H9 (cell line): ENCODE measurements around the gene IDE. TPM values are rescaled to one million over a fixed set of nuclear protein-coding genes. Genes with fewer than 3 reads are reported as not detected.
A peak's percentile ranks its signal among the peaks of the same experiment; 100 is the strongest.

ENCODE experiments used
- DNase-seq: peaks from one replicate; pipeline ENCODE4 v3.0.0-alpha.2; 2017
- H2AFZ ChIP-seq: one replicate; pipeline ENCODE4 v1.6.1; 2013; ENCODE audit warnings: mild to moderate bottlenecking, low read length, control low read depth, moderate library complexity
- H2AK5ac ChIP-seq: 2 replicates; pipeline ENCODE4 v1.6.1; 2013; ENCODE audit warnings: low read length, control low read depth, mixed read lengths; ENCODE audit not compliant: insufficient read length
- H2BK120ac ChIP-seq: one replicate; pipeline ENCODE4 v1.6.1; 2013; ENCODE audit warnings: low read depth, mild to moderate bottlenecking, low read length, control low read depth, inconsistent platforms; ENCODE audit not compliant: poor library complexity, severe bottlenecking
- H2BK12ac ChIP-seq: 2 replicates; pipeline ENCODE4 v1.6.1; 2013; ENCODE audit warnings: low read length, control low read depth, mixed read lengths, low read depth; ENCODE audit not compliant: insufficient read length
- H2BK15ac ChIP-seq: 2 replicates; pipeline ENCODE4 v1.6.1; 2013; ENCODE audit warnings: low read depth, low read length, control low read depth
- H2BK20ac ChIP-seq: one replicate; pipeline ENCODE4 v1.6.1; 2013; ENCODE audit warnings: low read depth, mild to moderate bottlenecking, low read length, control low read depth, inconsistent platforms; ENCODE audit not compliant: poor library complexity, severe bottlenecking
- H2BK5ac ChIP-seq: 2 replicates; pipeline ENCODE4 v1.6.1; 2013; ENCODE audit warnings: low read length, control low read depth, mixed read lengths; ENCODE audit not compliant: insufficient read length
- H3K14ac ChIP-seq: 2 replicates; pipeline ENCODE4 v1.6.1; 2013; ENCODE audit warnings: low read length, control low read depth; ENCODE audit not compliant: insufficient read depth
- H3K18ac ChIP-seq: 2 replicates; pipeline ENCODE4 v1.6.1; 2013; ENCODE audit warnings: low read depth, mild to moderate bottlenecking, mixed read lengths, low read length, control low read depth; ENCODE audit not compliant: insufficient read length
- H3K23ac ChIP-seq: 2 replicates; pipeline ENCODE4 v1.6.1; 2013; ENCODE audit warnings: low read length, control low read depth, mixed read lengths, low read depth; ENCODE audit not compliant: insufficient read length
- H3K23me2 ChIP-seq: 2 replicates; pipeline ENCODE4 v1.6.1; 2013; ENCODE audit warnings: low read depth, mild to moderate bottlenecking, mixed read lengths, low read length, control low read depth; ENCODE audit not compliant: insufficient read length, poor library complexity, severe bottlenecking
- H3K27ac ChIP-seq: 2 replicates; pipeline ENCODE4 v1.5.1; 2013; ENCODE audit warnings: low read length, control low read depth, mixed read lengths, low read depth; ENCODE audit not compliant: insufficient read length
- H3K27me3 ChIP-seq: 2 replicates; pipeline ENCODE4 v1.6.1; 2013; ENCODE audit warnings: low read length, control low read depth, inconsistent platforms; ENCODE audit not compliant: insufficient read depth
- H3K4ac ChIP-seq: 2 replicates; pipeline ENCODE4 v1.6.1; 2013; ENCODE audit warnings: low read depth, mild to moderate bottlenecking, control low read depth, inconsistent platforms, low read length, moderate library complexity
- H3K4me1 ChIP-seq: 2 replicates; pipeline ENCODE4 v1.6.1; 2013; ENCODE audit warnings: low read length, control low read depth, inconsistent platforms; ENCODE audit not compliant: insufficient read depth
- H3K4me2 ChIP-seq: 2 replicates; pipeline ENCODE4 v1.6.1; 2013; ENCODE audit warnings: low read length, control low read depth, mixed read lengths; ENCODE audit not compliant: insufficient read length, insufficient read depth
- H3K56ac ChIP-seq: 2 replicates; pipeline ENCODE4 v1.6.1; 2013; ENCODE audit warnings: low read depth, mild to moderate bottlenecking, mixed read lengths, low read length, control low read depth; ENCODE audit not compliant: insufficient read length
- H3K79me1 ChIP-seq: 2 replicates; pipeline ENCODE4 v1.6.1; 2013; ENCODE audit warnings: low read depth, mild to moderate bottlenecking, moderate library complexity, low read length, control low read depth, inconsistent platforms; ENCODE audit not compliant: insufficient read depth, poor library complexity, severe bottlenecking
- H3K79me2 ChIP-seq: 2 replicates; pipeline ENCODE4 v1.6.1; 2013; ENCODE audit warnings: low read length, control low read depth, inconsistent platforms; ENCODE audit not compliant: insufficient read depth
- H3K9ac ChIP-seq: 2 replicates; pipeline ENCODE4 v1.6.1; 2013; ENCODE audit warnings: low read length, control low read depth, mixed read lengths; ENCODE audit not compliant: insufficient read length; ENCODE audit errors: extremely low read depth
- H3K9me3 ChIP-seq: one replicate; pipeline ENCODE4 v1.6.1; 2013; ENCODE audit warnings: low read depth, low read length, inconsistent platforms; ENCODE audit not compliant: control insufficient read depth
- H3T11ph ChIP-seq: one replicate; pipeline ENCODE4 v1.6.1; 2013; ENCODE audit warnings: mild to moderate bottlenecking, low read length, control low read depth, inconsistent platforms
- H4K20me1 ChIP-seq: one replicate; pipeline ENCODE4 v1.6.1; 2013; ENCODE audit not compliant: control insufficient read depth, insufficient read length, insufficient read depth
- H4K5ac ChIP-seq: 2 replicates; pipeline ENCODE4 v1.6.1; 2013; ENCODE audit warnings: low read depth, mild to moderate bottlenecking, mixed read lengths, low read length, control low read depth; ENCODE audit not compliant: insufficient read length
- H4K8ac ChIP-seq: replicated peaks from 2 replicates; pipeline ENCODE4 v1.6.1; 2013; ENCODE audit warnings: low read length, control low read depth, mixed read lengths, low read depth; ENCODE audit not compliant: insufficient read length
- H4K91ac ChIP-seq: 2 replicates; pipeline ENCODE4 v1.6.1; 2013; ENCODE audit warnings: low read depth, mild to moderate bottlenecking, moderate library complexity, mixed read lengths, low read length, control low read depth; ENCODE audit not compliant: insufficient read length
- H3K27ac Mint-ChIP-seq, 3 experiments: 2 replicates in 2 of 3; 3 replicates in 1 of 3; pipeline ENCODE4 v1.8.0; 2020 to 2021; ENCODE audit warnings: mixed read lengths in 3 of 3, mild to moderate bottlenecking in 1 of 3, moderate library complexity in 1 of 3
- H3K27me3 Mint-ChIP-seq: 2 replicates; pipeline ENCODE4 v1.8.0; 2021; ENCODE audit warnings: low read depth, mild to moderate bottlenecking, moderate library complexity, mixed read lengths
- H3K36me3 Mint-ChIP-seq, 3 experiments: 2 replicates in 2 of 3; 3 replicates in 1 of 3; pipeline ENCODE4 v1.8.0; 2020 to 2021; ENCODE audit warnings: low read depth in 3 of 3, mixed read lengths in 3 of 3; ENCODE audit not compliant: insufficient read depth in 1 of 3
- H3K4me1 Mint-ChIP-seq, 2 experiments: 2 replicates each; pipeline ENCODE4 v1.8.0; 2020; ENCODE audit warnings: mixed read lengths in 2 of 2
- H3K4me3 Mint-ChIP-seq, 2 experiments: 2 replicates in 1 of 2; 3 replicates in 1 of 2; pipeline ENCODE4 v1.8.0; 2020 to 2021; ENCODE audit warnings: mild to moderate bottlenecking in 2 of 2, mixed read lengths in 2 of 2, moderate library complexity in 1 of 2
- H3K9me3 Mint-ChIP-seq, 2 experiments: 2 replicates in 1 of 2; 3 replicates in 1 of 2; pipeline ENCODE4 v1.8.0; 2020; ENCODE audit warnings: mild to moderate bottlenecking in 2 of 2, mixed read lengths in 2 of 2, moderate library complexity in 1 of 2
- WGBS: extraction: QIAGEN DNeasy Blood & Tissue Kit; methylation state at CpG from one replicate; pipeline ENCODE4 v1.1.7; 2013; ENCODE audit warnings: missing lambda C conversion rate, low lambda C conversion rate, mixed read lengths; ENCODE audit not compliant: insufficient read length; ENCODE audit errors: extremely low coverage; 5-methylcytosine and 5-hydroxymethylcytosine counted together
- total RNA-seq: library from RNA; stranded (reverse); gene quantifications from 2 replicates; pipeline ENCODE4 v1.2.1, GENCODE V29; 2021
- TF ChIP-seq, protein P1 (sequence below): fragments of 200-600 bp; sonication (generic); conservative IDR thresholded peaks from 3 replicates; pipeline ENCODE4 v1.8.0; 2021; ENCODE audit warnings: antibody characterized with exemption, mild to moderate bottlenecking

The IDE gene
- total RNA-seq, 1 experiment from 2014 or later = 48.9 TPM

DNA sequence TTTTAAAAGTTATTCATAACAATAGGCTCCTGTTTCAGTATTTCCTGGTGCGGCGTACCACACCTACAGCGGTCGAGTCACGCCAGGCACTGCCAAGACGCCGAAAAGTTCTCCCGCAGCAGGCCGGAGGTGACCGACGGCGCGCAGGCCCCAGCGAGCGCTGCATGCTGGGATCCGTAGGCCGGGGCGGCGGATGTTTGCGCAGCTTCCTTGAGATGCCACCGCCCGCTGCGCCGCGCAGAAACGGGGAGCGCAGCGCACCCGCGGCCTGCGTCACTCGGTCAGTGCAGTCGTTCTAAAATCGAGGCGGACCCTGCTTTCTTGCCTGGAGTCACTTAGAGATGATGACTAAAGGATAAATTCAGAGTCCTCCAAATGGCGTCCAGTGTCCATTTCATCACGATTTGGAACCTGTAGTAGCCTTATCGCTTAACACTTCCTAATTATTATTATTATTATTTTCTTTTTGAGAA is 17.7 kb upstream of the IDE start:
- no peaks in the 10 kb centered on the region for H4K20me1 ChIP-seq
- no peak overlapping the region for H2AK5ac ChIP-seq
- WGBS = no CpG with 5 or more reads among the region's 38 CpGs
- no peak overlapping the region for H2BK5ac ChIP-seq
- H2BK120ac ChIP-seq = peak overlapping the region; percentile 38
- Mint-ChIP-seq H3K36me3 (peaks cover 0 to 5% (median 0%) of the 10 kb centered on the region in 3 experiments; a peak in 2 of 7 replicates), H3K27ac (peak overlapping the region; percentile 88 to 98 (median 94)), H3K4me3 (peak overlapping the region; percentile 96), H3K4me1 (peaks cover 35 to 45% of the 10 kb centered on the region in 2 experiments), H3K27me3 (no peaks in the 10 kb centered on the region; the same call in 1 of the 2 replicates), H3K9me3 (no peaks in the 10 kb centered on the region)
- H3K14ac ChIP-seq = no peak overlapping the region
- H4K91ac ChIP-seq = no peak overlapping the region
- TF ChIP-seq, protein P1, sequence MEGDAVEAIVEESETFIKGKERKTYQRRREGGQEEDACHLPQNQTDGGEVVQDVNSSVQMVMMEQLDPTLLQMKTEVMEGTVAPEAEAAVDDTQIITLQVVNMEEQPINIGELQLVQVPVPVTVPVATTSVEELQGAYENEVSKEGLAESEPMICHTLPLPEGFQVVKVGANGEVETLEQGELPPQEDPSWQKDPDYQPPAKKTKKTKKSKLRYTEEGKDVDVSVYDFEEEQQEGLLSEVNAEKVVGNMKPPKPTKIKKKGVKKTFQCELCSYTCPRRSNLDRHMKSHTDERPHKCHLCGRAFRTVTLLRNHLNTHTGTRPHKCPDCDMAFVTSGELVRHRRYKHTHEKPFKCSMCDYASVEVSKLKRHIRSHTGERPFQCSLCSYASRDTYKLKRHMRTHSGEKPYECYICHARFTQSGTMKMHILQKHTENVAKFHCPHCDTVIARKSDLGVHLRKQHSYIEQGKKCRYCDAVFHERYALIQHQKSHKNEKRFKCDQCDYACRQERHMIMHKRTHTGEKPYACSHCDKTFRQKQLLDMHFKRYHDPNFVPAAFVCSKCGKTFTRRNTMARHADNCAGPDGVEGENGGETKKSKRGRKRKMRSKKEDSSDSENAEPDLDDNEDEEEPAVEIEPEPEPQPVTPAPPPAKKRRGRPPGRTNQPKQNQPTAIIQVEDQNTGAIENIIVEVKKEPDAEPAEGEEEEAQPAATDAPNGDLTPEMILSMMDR = no peak
- no peak overlapping the region; the same call in 1 of the 2 replicates for H3K4ac ChIP-seq
- no peak overlapping the region for H3K23ac ChIP-seq
- peak overlapping the region; percentile 67 for H2AFZ ChIP-seq
- no peak overlapping the region for H2BK15ac ChIP-seq
- H4K8ac ChIP-seq = no peak overlapping the region
- peak; percentile 93 for DNase-seq
- no peaks in the 10 kb centered on the region for H3K9me3 ChIP-seq
- no peaks in the 10 kb centered on the region for H3K4me1 ChIP-seq
- H3K79me2 ChIP-seq = peaks cover 29% of the 10 kb centered on the region
- no peak overlapping the region for H3T11ph ChIP-seq
- no peak overlapping the region for H4K5ac ChIP-seq
- H3K27me3 ChIP-seq = no peaks in the 10 kb centered on the region
- H3K56ac ChIP-seq = no peak overlapping the region
- H2BK20ac ChIP-seq = no peak overlapping the region
- H3K9ac ChIP-seq = peak overlapping the region; percentile 30
- peaks cover 11% of the 10 kb centered on the region for H3K23me2 ChIP-seq
- H2BK12ac ChIP-seq = no peak overlapping the region
- peak overlapping the region; percentile 36 for H3K27ac ChIP-seq
- H3K79me1 ChIP-seq = no peaks in the 10 kb centered on the region
- peak overlapping the region; percentile 52 for H3K4me2 ChIP-seq
- no peak overlapping the region for H3K18ac ChIP-seq
